H1 (cell line): ENCODE results near the gene OMG. TPM values are rescaled to one million over a fixed set of nuclear protein-coding genes. Genes with fewer than 3 reads are reported as not detected.

Source experiments
- BACH1 ChIP-seq: IDR thresholded peaks from 2 replicates; pipeline ENCODE4 v1.6.1; 2012; ENCODE audit warnings: low read length, improper control_type of control experiment
- GTF2F1 ChIP-seq: IDR thresholded peaks from 2 replicates; pipeline ENCODE4 v1.6.1; 2012; ENCODE audit warnings: low read depth, low read length, improper control_type of control experiment, borderline replicate concordance
- TBP ChIP-seq: IDR thresholded peaks from 2 replicates; pipeline ENCODE4 v1.6.1; 2011; ENCODE audit warnings: low read depth, low read length, improper control_type of control experiment
- polyA plus RNA-seq, 7 experiments: library from polyadenylated mRNA; depleted of rRNA in 3 of 7; stranded (reverse) in 5 of 7; unstranded in 2 of 7; fragments of >200 nt in 5 of 7; fragments of 200-250 nt in 2 of 7; gene quantifications; 1 replicate in 5 of 7; 2 replicates in 1 of 7; 4 replicates in 1 of 7; pipeline versions ENCODE4 v1.2.1 to v1.2.3, GENCODE V29; 2011 to 2013; ENCODE audit warnings: missing spikeins in 2 of 7, mixed read lengths in 2 of 7
- total RNA-seq: library from RNA; stranded (reverse); fragmentation: NEBNext Ultra II Directional; extraction: Animal tissue kit (Norgen Biotek cat#: 25700); gene quantifications from 2 replicates; pipeline ENCODE4 v1.2.1, GENCODE V29; 2021

OMG gene
- total and polyA plus RNA-seq, 2 of the 8 experiments (the other 6 are each of a cell fraction or from before 2014, with no cell fraction given) = not detected

DNA sequence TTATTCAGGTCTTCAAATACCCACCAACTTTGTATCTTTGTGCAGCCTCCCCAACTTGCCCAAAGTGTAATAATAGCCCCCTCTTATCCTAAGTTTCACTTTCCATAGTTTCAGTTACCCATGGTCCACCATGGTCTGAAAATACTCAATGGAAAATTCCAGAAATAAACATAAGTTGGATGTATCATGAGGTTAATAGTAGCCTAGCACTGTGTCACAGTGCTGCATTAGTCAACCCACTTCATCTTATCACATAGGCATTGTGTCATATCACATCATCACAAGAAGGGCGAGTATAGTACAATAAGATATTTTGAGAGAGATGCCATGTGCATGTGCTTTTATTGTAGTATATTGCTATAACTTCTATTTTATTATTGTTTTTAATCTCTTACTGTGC, 21.9 kb downstream of the OMG start (continued):
- TF ChIP-seq BACH1 = no peak
- no peak for TF ChIP-seq TBP
- TF ChIP-seq GTF2F1 = no peak
